Glutamatergic neuron (in vitro differentiated cells): ENCODE results near the gene IFI35. TPM values are rescaled to one million over a fixed set of nuclear protein-coding genes. Genes with fewer than 3 reads are reported as not detected.
A peak's percentile ranks its signal among the peaks of the same experiment; 100 is the strongest.

Experiments used
- DNase-seq: peaks from one replicate; pipeline ENCODE4 v3.0.0; 2022
- H3K27ac Mint-ChIP-seq: one replicate; pipeline ENCODE4 v1.8.0; 2020; ENCODE audit warnings: mild to moderate bottlenecking, mixed read lengths, inconsistent platforms; ENCODE audit not compliant: unreplicated experiment
- H3K27me3 Mint-ChIP-seq: one replicate; pipeline ENCODE4 v1.8.0; 2020; ENCODE audit warnings: mild to moderate bottlenecking, moderate library complexity, mixed read lengths, inconsistent platforms; ENCODE audit not compliant: unreplicated experiment
- H3K36me3 Mint-ChIP-seq: one replicate; pipeline ENCODE4 v1.8.0; 2020; ENCODE audit warnings: mild to moderate bottlenecking, mixed read lengths, inconsistent platforms; ENCODE audit not compliant: unreplicated experiment
- H3K4me1 Mint-ChIP-seq: one replicate; pipeline ENCODE4 v1.8.0; 2020; ENCODE audit warnings: mild to moderate bottlenecking, low read depth, mixed read lengths, inconsistent platforms; ENCODE audit not compliant: unreplicated experiment
- H3K4me3 Mint-ChIP-seq: one replicate; pipeline ENCODE4 v1.8.0; 2020; ENCODE audit warnings: mild to moderate bottlenecking, mixed read lengths, inconsistent platforms; ENCODE audit not compliant: unreplicated experiment
- H3K9me3 Mint-ChIP-seq: one replicate; pipeline ENCODE4 v1.8.0; 2020; ENCODE audit warnings: mild to moderate bottlenecking, moderate library complexity, mixed read lengths, inconsistent platforms; ENCODE audit not compliant: unreplicated experiment
- long read RNA-seq: library from polyadenylated mRNA; unstranded; transcript quantifications from one replicate; pipeline ENCODE4 v2.0.0, GENCODE V29; 2020; ENCODE audit not compliant: unreplicated experiment
- total RNA-seq: library from RNA; stranded (reverse); fragmentation: NEBNext Ultra II Directional; extraction: Animal tissue kit (Norgen Biotek cat#: 25700); gene quantifications from one replicate; pipeline ENCODE4 v1.2.1, GENCODE V29; 2021; ENCODE audit not compliant: unreplicated experiment
- TF ChIP-seq, protein P1 (sequence below): fragments of 200-600 bp; sonication (generic); IDR thresholded peaks from one replicate; pipeline ENCODE4 v1.5.0; 2021; ENCODE audit not compliant: partially characterized antibody, unreplicated experiment

The IFI35 gene
- not detected for total RNA-seq
- long read RNA-seq: 0 reads

DNA sequence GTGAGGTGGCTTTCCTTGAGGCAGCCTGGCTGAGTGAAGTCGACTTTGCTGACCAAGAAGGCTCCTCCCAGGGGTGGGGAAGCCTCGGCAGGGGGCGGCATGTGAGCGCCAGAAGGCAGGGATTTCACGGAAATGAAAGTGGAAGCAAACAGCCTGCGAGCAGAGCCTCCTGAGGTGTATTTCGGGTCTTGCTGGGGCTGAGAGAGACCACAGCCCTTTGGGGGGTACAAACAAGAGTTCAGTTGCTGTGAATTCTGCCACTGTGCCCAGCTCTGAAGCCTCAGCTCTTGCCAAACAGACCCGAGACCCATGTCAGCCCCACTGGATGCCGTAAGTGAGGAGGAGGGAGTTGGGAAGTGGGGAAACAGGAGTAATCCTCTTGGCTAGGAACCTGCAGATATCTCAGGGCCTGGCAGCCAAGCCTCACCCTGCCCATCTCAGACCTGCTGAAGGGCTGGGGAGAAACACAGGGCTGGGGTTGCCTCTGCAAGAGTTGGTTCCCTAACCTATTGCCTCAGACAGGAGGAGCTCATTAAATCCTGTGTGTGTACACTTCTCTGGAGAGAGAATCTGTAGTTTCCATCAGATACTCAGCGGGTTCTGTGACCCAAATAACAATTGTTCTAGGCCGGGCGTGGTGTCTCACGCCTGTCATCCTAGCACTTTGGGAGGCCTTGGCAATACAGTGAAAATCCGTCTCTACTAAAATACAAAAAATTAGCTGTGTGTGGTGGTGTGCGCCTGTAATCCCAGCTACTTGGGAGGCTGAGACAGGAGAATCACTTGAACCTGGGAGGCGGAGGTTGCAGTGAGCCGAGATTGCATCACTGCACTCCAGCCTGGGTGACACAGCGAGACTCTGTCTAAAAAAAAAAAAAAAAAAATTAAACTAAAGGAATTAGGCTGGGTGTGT, at the start of gene IFI35:
Gene IFI35, plus strand, starts transcription at position 146 of the 913 bp plus-strand sequence. Its CDS starts 164 bp downstream, at position 310.
- TF ChIP-seq, protein P1, sequence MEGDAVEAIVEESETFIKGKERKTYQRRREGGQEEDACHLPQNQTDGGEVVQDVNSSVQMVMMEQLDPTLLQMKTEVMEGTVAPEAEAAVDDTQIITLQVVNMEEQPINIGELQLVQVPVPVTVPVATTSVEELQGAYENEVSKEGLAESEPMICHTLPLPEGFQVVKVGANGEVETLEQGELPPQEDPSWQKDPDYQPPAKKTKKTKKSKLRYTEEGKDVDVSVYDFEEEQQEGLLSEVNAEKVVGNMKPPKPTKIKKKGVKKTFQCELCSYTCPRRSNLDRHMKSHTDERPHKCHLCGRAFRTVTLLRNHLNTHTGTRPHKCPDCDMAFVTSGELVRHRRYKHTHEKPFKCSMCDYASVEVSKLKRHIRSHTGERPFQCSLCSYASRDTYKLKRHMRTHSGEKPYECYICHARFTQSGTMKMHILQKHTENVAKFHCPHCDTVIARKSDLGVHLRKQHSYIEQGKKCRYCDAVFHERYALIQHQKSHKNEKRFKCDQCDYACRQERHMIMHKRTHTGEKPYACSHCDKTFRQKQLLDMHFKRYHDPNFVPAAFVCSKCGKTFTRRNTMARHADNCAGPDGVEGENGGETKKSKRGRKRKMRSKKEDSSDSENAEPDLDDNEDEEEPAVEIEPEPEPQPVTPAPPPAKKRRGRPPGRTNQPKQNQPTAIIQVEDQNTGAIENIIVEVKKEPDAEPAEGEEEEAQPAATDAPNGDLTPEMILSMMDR: no peak
- Mint-ChIP-seq H3K4me3 (peak within 1 kb of the TSS; percentile 49), H3K9me3 (peaks cover 3% of the 10 kb centered on the region), H3K27me3 (peaks cover 7% of the 10 kb centered on the region), H3K27ac (peak within 1 kb of the TSS; percentile 64), H3K36me3 (no peaks in the 10 kb centered on the region), H3K4me1 (peaks cover 5% of the 10 kb centered on the region)
- DNase-seq: peak; percentile 68

DNA sequence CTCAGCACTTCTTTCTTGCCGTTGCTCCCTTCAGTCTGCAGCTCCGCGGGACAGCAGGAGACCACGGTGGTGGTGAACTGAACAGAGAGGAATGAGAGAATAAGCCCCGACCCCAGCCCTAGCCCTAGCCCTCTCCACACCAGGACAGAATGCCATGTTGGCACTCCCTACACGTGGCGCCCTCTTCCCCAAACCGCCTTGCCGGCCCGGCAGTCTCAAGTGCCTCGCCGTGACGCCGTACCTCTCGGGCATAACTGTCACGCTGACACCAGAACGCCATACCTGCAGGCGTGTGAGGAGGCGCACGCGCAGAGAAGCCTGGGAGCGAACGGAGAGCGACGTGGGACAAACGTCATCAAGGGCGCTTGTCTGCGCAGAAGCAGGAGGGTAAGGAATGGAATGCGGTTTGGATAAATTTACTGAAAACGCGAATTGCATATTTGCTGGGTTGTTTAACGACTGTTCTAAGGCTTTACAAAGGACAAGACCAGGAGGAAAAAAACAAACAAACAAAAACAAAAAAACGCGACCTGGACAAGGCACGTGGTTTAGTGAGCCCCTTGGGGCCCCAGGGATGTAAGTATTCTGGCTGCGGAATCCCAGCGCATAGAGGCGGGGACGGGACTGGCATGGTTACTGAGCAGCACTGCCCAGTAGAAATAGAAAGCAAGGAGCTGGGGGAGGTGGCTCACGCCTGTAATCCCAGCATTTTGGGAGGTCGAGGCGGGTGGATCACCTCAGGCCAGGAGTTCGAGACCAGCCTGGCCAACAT, 42.2 kb upstream of the IFI35 start, which contains the start of gene AARSD1:
Gene AARSD1, minus strand, starts transcription at position 294 of the 772 bp plus-strand sequence. Its CDS starts 14 bp downstream, at position 280.
- Mint-ChIP-seq H3K27ac (peak within 1 kb of the TSS; percentile 85), H3K4me1 (peaks cover 5% of the 10 kb centered on the region), H3K27me3 (no peaks in the 10 kb centered on the region), H3K36me3 (no peaks in the 10 kb centered on the region), H3K9me3 (peaks cover 6% of the 10 kb centered on the region), H3K4me3 (peak within 1 kb of the TSS; percentile 99)
- peak; percentile 91 for DNase-seq
- TF ChIP-seq, protein P1: no peak

GRCh38 chr17:42967925-42968324, 38.7 kb upstream of the IFI35 start:
- DNase-seq: no peak
- Mint-ChIP-seq H3K4me3 (no peak overlapping the region), H3K9me3 (peaks cover 4% of the 10 kb centered on the region), H3K4me1 (peaks cover 5% of the 10 kb centered on the region), H3K27ac (no peak overlapping the region), H3K36me3 (no peaks in the 10 kb centered on the region), H3K27me3 (no peaks in the 10 kb centered on the region)
- TF ChIP-seq, protein P1: no peak

- no peaks in the 10 kb centered on the region for H3K4me1 Mint-ChIP-seq
- H3K27me3 Mint-ChIP-seq: no peaks in the 10 kb centered on the region
- TF ChIP-seq, protein P1: no peak
- DNase-seq: no peak
- peaks cover 4% of the 10 kb centered on the region for H3K9me3 Mint-ChIP-seq
- no peak overlapping the region for H3K4me3 Mint-ChIP-seq
- no peak overlapping the region for H3K27ac Mint-ChIP-seq
- H3K36me3 Mint-ChIP-seq: no peaks in the 10 kb centered on the region
Observed at GRCh38 chr17:42969001-42969581, 37.5 kb upstream of the IFI35 start.
